Measurements from ENCODE around the gene FBXW7. TPM values are rescaled to one million over a fixed set of nuclear protein-coding genes. Genes with fewer than 3 reads are reported as not detected.

FBXW7 gene
- total and polyA plus RNA-seq, 12 donors: 12.1 to 87.6 (median 66.8) TPM

DNA sequence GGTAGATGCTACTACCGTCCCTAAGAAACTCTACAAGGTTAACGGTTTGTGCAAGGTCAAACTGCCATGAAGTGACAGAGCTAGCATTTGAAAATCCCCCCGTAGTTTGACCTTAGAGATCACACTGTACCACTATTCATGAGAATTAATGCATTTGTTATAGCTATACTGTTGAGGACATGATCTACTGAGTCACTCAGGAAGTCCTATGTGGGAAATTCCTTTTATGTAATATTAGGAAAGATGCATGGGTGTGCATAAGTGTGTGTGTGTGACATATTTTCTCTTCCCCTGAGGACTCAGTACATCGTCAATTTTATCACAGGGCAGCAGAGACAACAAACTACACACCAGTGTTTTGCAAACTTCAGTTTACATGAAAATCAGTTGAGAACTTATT lies 141.1 kb downstream of the FBXW7 start:
- TF ChIP-seq, protein P1, sequence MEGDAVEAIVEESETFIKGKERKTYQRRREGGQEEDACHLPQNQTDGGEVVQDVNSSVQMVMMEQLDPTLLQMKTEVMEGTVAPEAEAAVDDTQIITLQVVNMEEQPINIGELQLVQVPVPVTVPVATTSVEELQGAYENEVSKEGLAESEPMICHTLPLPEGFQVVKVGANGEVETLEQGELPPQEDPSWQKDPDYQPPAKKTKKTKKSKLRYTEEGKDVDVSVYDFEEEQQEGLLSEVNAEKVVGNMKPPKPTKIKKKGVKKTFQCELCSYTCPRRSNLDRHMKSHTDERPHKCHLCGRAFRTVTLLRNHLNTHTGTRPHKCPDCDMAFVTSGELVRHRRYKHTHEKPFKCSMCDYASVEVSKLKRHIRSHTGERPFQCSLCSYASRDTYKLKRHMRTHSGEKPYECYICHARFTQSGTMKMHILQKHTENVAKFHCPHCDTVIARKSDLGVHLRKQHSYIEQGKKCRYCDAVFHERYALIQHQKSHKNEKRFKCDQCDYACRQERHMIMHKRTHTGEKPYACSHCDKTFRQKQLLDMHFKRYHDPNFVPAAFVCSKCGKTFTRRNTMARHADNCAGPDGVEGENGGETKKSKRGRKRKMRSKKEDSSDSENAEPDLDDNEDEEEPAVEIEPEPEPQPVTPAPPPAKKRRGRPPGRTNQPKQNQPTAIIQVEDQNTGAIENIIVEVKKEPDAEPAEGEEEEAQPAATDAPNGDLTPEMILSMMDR (IDR thresholded peaks at IDR 0.05): no peak

DNA sequence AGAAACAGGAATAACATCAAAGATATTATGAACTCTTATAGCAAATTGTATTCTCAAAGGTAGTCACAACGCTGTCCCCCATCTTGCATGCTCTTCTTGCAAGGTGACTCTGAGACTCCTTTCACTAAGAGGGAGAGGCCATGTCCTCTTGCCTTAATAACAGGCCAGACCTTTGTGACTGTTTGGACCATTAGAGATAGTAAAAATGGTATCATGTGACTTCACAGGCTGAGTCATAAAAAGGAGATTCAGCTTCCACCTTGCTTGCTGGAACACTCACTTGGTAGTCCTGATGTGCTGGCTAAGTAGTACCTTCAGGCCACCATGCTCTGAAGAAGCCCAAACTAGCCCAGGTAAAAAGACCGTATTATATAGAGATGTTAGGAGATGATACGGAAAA lies 143.8 kb downstream of the FBXW7 start:
- intact Hi-C loops (cut with DNase I): no loop called here
- Histone ChIP-seq H3K9me3 (no peaks in the 10 kb centered on the region), H3K27ac (no peak overlapping the region), H3K27me3 (no peaks in the 10 kb centered on the region), H3K4me3 (no peak overlapping the region), H3K36me3 (no peaks in the 10 kb centered on the region), H3K4me1 (peaks cover 0 to 8% (median 0%) of the 10 kb centered on the region in 9 donors)
- DNase-seq: no peak
- TF ChIP-seq, protein P1 (IDR thresholded peaks at IDR 0.05): no peak
- WGBS, 2 donors: 97 to 98% methylated on average over 3 of the region's 3 CpGs
- ATAC-seq: no peak

More for the DNA sequence above, 141.1 kb downstream of the FBXW7 start:
- H3K4me1 ChIP-seq: peaks cover 0 to 24% (median 0%) of the 10 kb centered on the region in 9 donors
- no peaks in the 10 kb centered on the region for H3K36me3 ChIP-seq
- intact Hi-C loops (cut with DNase I): no loop called here
- ATAC-seq: no peak
- no peaks in the 10 kb centered on the region for H3K9me3 ChIP-seq
- no peak overlapping the region for H3K4me3 ChIP-seq
- H3K27me3 ChIP-seq: no peaks in the 10 kb centered on the region
- DNase-seq: no peak
- no peak overlapping the region for H3K27ac ChIP-seq
- 89 to 90% methylated on average over 4 of the region's 4 CpGs for WGBS, 2 donors

DNA sequence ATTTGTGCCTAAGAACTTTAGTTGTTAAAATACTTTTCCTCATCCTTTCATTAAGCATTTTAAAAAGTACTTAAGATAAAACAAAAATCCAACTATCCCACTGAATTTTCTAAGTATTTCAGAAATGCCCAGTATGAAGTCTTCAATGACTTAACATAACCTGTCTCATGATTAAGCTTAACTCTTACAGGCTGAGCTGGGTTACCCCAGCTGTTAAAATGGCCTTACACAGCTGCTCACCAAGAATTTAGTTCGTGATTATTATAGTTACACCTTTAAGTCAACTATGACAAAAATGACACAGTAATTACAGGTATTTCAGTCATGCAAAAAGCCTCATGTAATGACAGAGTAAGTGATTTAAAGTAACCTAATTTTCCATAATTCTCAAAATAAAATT lies 145.7 kb downstream of the FBXW7 start:
- intact Hi-C loops (cut with DNase I): no loop called here
- Histone ChIP-seq H3K4me3 (no peak overlapping the region), H3K4me1 (peaks cover 0 to 8% (median 0%) of the 10 kb centered on the region in 9 donors), H3K27ac (no peak overlapping the region), H3K9me3 (no peaks in the 10 kb centered on the region), H3K36me3 (no peaks in the 10 kb centered on the region), H3K27me3 (no peaks in the 10 kb centered on the region)
- TF ChIP-seq, protein P1 (IDR thresholded peaks at IDR 0.05): no peak
- DNase-seq: no peak
- ATAC-seq: no peak
- 84 to 90% methylated on average over 1 of the region's 1 CpG for WGBS, 2 donors

DNA sequence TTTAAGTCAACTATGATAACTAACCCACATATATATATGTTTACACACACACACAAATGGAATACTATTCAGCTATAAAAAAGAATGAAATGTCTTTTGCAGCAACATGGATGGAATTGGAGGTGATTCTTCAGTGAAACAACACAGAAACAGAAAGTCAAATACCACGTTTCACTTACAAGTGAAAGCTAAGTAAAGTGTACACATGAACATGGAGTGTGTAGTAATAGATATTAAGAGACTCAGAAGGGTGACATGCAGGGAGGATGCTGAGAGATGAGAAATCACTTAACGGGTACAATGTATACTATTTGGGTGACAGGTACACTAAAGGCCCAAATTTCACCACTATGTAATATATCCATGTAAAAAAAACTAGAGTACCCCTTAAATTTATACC lies 146.5 kb downstream of the FBXW7 start:
- no peak overlapping the region for H3K27ac ChIP-seq
- DNase-seq (no peak), ATAC-seq (no peak)
- peaks cover 0 to 13% (median 0%) of the 10 kb centered on the region in 9 donors for H3K4me1 ChIP-seq
- 94 to 99% methylated on average over 2 of the region's 2 CpGs for WGBS, 2 donors
- no peak overlapping the region for H3K4me3 ChIP-seq
- H3K9me3 ChIP-seq: no peaks in the 10 kb centered on the region
- intact Hi-C loops (cut with DNase I): loop anchor here in 5 of 10 donors (5.0 to 10.0 kb wide), 8 partner anchors 275 to 1275 kb away; partner anchors contain the start of gene GATB (in 1 of the 5)
- H3K27me3 ChIP-seq: no peaks in the 10 kb centered on the region
- TF ChIP-seq, protein P1 (IDR thresholded peaks at IDR 0.05): no peak
- no peaks in the 10 kb centered on the region for H3K36me3 ChIP-seq
